ENCODE data around the gene CHML.

CHML gene

GRCh38 chr1:241645199-241645598 is 5.0 kb upstream of the CHML start:
- DNase-seq (ENCODE audit: low spot score), result no peak

DNA sequence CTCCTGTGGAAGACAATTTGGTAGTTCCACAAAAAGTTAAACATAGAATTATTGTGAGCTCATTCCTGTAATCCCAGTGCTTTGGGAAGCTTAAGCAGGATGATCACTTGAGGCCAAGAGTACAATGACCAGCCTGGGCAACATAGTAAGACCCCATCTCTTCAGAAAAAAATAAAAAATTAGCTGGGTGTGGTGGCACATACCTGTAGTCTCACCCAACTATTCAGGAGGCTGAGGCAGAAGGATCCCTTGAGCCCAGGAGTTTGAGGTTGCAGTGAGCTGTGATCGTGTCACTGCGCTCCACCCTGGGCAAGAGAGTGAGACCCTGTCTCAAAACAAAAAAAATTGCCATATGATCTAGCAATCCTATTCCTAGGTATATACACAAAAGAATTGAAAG is 4.1 kb upstream of the CHML start:
- no peak for DNase-seq (ENCODE audit: low spot score)

DNA sequence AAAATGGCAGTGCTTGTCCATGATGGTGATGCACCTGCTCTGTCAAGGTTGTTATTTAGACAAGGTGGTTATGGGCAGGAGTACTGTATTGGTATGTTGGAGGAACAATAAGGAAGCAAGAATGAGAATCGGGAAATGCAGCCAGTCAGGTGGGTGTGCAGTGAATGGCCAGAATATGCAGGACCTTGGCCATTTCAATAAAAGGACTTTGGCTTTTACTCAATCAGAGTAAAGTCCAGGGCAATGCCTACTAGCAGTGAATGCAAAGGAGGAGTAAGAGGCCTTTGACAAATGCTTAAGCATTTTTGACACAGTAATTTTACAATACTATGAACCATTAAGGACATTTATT is 2.4 kb upstream of the CHML start:
- no peak for DNase-seq (ENCODE audit: low spot score)

GRCh38 chr1:241641773-241642592 is 1.8 kb upstream of the CHML start:
- DNase-seq (ENCODE audit: low spot score), result no peak

DNA sequence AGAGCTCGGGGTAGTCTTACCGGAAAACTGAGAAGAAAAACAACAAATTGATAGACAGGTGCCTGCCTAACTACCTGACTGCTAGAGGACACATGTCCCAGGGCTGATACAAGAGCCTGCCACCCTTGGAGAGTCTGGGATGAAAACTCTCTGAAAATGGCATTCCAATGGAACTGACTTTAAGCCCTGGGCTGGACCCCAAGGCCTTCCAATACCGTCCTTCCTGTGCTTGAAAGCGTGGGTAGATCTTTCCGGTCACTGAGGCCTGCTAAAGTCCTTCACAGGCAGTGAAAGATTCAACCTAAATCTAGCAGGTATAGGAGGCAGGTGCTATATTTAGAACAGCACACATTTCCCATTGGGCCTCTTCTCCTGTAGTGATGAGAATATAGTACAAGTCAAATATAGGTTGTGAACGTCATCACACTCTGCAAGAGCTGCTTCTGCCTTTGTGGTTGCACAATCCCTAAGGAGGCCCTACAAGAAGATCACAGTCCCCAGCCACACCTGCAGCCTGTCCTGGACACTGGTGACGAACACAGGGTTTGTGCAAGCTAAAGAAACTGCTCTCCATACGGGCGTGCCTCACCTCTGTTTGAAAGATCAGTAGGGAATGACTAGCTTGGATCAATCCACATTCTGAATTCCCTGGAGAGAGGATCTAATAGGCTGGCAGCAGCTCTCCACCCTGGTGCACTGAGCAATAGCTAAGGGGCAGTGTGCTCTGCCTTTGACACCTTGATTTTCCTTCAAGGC is 876 bp upstream of the CHML start:
- no peak for DNase-seq (ENCODE audit: low spot score)

DNA sequence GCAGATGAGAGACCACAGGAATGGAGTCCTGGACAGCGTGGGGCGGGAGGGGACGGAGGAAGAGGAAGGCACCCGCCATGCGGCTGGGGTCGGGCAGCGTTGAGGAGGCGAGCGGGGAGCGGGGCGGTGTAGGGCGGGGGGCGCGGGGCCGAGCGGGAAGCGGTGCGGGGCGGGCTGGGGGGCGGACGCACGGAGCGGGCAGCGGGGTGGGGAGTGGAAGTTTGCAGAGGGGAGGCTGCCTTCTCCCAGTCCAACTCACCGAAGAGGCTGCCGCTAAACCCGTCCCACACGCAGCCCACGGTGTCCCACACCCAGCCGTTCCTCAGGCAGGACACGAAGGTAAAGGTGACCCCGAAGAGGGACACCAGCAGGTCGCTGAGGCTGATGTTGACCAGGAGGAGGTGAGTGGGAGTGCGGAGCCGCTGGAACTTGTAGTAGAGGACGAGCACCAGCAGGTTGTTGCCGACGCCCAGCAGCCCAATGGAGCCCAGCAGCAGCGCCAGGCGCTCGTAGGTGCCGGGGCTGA is 483 bp downstream of the CHML start:
- no peak for DNase-seq (ENCODE audit: low spot score)

DNA sequence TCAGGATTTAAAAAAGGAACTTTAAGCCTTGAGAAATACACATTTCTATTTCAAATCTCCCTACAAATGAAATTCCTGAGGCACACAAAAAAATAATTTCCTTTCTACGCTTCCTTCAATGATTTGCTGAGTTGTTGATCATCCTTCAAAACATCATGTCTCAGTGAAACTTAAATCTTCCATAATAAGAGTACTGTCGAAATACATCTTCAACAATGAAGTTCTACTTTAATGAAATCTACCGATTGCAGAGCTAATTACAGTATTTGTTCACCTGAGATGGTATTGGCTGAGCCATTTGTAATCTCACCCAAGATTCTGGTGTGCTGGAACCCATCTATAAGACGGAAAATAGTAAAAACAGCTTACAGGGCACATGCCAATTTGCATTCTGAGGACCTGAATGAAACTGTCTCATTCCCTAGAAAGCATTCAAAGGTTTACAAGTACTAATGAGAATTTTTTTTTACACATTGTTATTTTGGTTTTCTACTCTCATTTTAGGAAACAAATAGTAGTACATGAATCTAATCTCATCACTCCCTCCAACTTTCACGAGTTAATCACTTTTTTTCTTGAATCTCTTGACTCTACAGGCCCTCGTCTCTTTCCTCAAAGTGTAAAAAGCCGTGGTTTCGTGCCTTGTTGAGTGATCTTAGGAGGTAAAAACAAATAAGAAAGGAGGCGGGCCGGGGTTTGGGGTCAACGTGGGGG is 1.1 kb downstream of the CHML start:
- DNase-seq (ENCODE audit: low spot score), result no peak

- no peak for DNase-seq (ENCODE audit: low spot score)
Observed at GRCh38 chr1:241638099-241638682, 2.0 kb downstream of the CHML start.

GRCh38 chr1:241637604-241638003 is 2.6 kb downstream of the CHML start:
- DNase-seq (ENCODE audit: low spot score), result no peak

DNA sequence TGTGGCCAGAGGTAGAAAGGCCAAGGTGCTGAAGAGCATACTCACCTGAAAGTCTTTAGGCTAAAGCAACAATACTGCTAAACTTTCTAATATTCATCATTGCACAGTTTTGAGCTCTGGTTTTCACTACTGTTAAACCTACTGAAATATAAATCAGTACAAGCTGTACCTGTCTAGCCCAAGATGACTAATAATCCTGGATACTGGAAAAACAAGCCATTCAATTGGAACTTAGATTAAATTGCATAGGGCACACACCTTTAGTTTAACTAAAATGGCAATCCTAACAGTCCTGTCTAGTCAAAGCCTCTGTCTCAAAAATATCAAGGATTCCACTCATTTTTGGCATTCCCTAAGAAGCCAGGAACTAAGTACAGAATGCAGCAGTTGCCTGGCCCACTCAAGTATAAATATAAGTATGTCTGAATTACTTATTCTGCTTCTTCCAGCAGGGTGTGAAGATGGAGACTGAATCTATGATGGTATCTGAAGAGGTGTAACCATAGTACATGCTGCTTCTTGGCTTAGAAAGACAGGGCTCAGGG is 3.1 kb downstream of the CHML start:
- DNase-seq (ENCODE audit: low spot score), result no peak

DNA sequence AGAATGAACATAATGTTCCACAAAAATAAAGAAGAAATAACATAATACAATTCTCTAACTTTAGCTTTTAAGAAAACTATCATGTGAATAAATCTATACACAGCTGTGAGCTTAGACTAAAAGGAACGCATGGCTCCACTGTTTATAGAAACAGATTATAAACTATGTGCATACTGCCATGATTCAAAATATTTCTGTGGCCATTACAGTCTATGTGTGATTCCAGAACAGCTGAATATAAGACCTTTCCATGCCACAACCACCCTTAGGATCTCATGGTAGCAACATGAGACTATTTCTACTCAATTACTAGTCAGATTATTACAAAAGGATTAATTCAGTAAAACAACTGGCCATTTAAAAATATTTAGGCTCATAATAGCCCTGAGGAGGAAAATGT is 3.9 kb downstream of the CHML start:
- DNase-seq (ENCODE audit: low spot score), result no peak

GRCh38 chr1:241635556-241636152 is 4.5 kb downstream of the CHML start:
- no peak for DNase-seq (ENCODE audit: low spot score)

- no peak for DNase-seq (ENCODE audit: low spot score)
Observed at GRCh38 chr1:241632987-241633386, 7.2 kb downstream of the CHML start.

DNA sequence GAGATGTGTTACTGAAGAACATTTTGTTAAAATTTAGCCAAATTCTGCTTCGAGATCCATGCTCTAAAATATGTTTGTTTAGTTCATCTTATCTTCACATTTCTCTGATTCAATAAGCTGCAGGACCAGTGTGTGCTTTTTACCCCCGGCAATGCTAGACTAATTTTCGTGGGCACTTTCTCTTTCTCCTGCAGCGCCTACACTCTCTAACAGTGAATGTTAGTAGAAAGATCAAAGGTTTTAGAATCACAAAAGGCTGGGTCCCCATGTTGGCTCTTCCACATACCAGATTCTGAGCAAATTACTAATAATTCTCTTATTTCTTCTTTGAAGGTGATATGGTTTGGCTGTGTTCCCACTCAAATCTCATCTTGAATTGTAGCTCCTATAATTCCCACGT is 8.5 kb downstream of the CHML start:
- DNase-seq (ENCODE audit: low spot score), result no peak

DNA sequence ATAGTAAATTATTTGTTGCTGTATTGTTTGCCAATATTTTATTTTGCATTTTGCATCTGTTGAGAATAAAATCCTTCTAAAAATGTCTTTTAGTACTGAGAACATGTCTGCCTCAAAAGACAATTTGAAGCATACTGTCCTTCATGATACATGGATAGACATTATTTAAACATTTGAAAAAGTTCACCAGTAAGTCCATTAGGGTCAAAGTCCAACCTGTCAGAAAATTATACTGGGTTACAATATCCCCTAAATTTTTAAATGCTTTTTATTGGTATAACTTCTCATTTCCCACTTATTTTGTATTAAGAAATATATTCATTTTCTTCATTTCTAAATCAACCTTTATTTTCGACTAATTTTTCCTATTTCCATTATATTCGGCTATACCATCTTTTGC is 9.3 kb downstream of the CHML start:
- no peak for DNase-seq (ENCODE audit: low spot score)

GRCh38 chr1:241630476-241630875 is 9.7 kb downstream of the CHML start:
- no peak for DNase-seq (ENCODE audit: low spot score)

DNA sequence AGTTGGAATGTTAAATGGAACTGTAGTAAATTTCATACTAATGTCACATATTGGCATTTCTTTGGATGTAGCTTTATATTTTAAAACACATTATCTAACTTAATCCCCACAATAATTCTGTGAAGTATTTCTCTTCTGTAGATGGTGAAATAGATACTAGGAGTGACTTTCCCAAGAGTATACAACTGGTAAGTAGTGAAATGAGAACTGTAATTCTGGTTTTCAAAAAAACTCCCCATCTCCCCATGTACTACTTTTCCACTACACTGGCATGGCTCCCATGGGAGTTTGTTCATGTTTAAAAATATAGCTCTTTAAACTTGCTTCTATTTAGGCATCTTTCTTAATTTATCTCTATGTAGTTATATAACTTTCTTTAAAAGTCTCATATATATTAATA is 10.2 kb downstream of the CHML start:
- no peak for DNase-seq (ENCODE audit: low spot score)

GRCh38 chr1:241627453-241628259 is 12.5 kb downstream of the CHML start:
- DNase-seq (ENCODE audit: low spot score), result peak; percentile 51

DNA sequence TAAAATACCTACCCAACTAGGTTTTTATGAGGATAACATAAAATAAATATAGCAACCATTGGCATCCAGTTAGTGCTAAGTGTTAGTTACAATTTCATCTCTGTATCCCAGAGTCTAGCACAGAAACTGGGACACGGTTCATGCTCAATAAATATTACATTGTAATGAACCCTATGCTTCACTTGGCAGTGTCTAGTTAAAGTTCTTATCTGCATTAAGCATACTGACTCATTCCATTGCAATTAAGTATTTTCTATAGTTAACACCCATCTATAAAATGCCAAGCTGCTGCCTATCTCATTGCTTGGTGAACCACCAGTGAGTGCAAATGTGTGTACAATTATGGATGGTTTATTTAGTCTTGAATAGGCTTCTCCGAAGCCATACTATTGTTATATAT is 15.2 kb downstream of the CHML start:
- DNase-seq (ENCODE audit: low spot score), result no peak

DNA sequence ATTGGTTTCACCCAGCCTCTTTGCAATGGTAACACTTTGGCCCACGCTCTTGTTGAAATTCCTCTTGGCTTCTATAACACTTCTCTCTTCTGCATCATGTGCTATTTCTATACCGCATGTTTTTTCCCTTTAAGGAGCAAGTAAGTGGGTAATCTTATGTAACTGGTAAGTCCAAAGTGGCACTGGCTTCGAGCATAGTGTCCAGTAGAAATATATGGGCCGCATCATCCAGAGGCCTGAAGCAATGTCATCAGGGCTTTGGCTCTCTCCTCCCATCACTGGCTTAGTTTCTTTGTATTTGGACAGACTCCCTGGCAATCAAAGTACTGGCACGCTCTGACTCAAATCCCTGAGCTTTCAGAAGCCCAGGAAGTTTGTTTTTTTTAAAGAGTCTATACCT is 17.5 kb downstream of the CHML start:
- DNase-seq (ENCODE audit: low spot score), result no peak

DNA sequence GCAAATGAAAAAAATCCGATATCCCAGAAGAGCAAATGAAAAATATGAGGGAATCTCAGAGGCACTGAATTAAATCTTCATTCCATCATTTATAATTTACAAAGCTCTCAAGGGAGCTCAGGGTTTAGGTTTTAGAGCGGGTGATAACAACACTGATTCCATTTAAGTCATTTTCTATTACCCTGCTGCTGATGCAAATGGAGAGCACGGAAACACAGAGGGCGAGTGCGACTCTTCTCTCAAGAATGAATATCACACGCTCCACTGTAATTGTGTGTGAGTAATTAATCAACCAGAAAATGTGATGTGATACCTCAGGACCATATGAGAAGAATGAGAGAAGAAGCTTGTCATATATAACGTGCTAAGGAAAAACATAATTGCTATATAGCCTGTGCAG is 22.7 kb downstream of the CHML start:
- no peak for DNase-seq (ENCODE audit: low spot score)

Measured in Ammon's horn (tissue), 1 donor.